ENCODE results near the gene MPP1. TPM values are rescaled to one million over a fixed set of nuclear protein-coding genes. Genes with fewer than 3 reads are reported as not detected.

The MPP1 gene
- polyA plus RNA-seq, 1 experiment, result 14.2 TPM

DNA sequence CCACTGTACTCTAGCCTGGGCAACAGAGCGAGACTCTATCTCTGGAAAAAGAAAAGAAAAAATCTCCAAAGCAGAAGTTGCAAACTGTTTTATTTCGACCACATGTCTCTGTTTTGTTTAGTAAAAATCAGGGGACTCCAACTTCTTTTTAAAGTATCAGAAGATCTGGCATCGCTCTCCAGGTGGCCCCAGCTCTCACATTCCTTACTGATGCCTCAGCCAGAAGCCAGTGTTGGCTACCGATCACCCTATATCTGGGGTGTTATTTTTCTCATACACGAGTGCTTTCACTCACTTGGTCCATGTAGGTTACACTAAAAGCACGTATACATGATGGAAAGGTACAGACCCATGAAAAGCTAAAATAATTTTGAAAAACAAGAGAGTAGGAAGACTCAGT, 8.3 kb downstream of the MPP1 start:
- CTCF ChIA-PET, result no interaction called here
- TF ChIP-seq CTCF (IDR thresholded peaks at IDR 0.05; ENCODE audit: insufficient read depth, low read depth, low read length), result no peak
- no peaks in the 10 kb centered on the region for H3K27me3 ChIP-seq (ENCODE audit: control insufficient read depth, insufficient read depth, low read length)
- H3K4me3 ChIP-seq (ENCODE audit: low read depth, low read length), result no peak overlapping the region
- POLR2A ChIA-PET, result no interaction called here
- DNase-seq (ENCODE audit: low read depth), result no peak
- H3K36me3 ChIP-seq (ENCODE audit: control insufficient read depth, insufficient read depth, low read length), result no peaks in the 10 kb centered on the region

DNA sequence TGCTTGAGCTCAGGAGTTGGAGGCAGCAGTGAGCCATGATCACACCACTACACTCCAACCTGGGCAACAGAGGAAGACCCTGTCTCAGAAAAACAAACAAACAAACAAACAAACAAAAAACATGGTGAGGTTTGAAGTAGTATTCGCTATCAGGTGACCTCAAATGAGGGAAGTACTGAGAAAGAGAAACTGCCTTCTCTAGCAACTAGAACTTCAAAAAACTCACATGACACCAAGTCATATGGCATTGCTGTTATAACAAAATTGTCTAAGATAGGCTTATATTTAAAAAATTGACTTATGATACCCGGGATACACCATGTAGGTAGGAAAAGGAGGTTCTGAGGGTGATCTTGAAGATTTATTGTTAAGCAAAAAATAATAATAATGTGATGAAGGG, 10.3 kb downstream of the MPP1 start:
- POLR2A ChIA-PET, result no interaction called here
- TF ChIP-seq CTCF (IDR thresholded peaks at IDR 0.05; ENCODE audit: insufficient read depth, low read depth, low read length), result no peak
- CTCF ChIA-PET, result interaction anchor here (1.7 kb wide), 1 partner anchor 14 kb away, joined by 3 read pairs; no protein-coding TSS in a partner anchor
- no peaks in the 10 kb centered on the region for H3K36me3 ChIP-seq (ENCODE audit: control insufficient read depth, insufficient read depth, low read length)
- H3K4me3 ChIP-seq (ENCODE audit: low read depth, low read length), result no peak overlapping the region
- H3K27me3 ChIP-seq (ENCODE audit: control insufficient read depth, insufficient read depth, low read length), result no peaks in the 10 kb centered on the region
- no peak for DNase-seq (ENCODE audit: low read depth)

- no peak for DNase-seq (ENCODE audit: low read depth)
- no peak for TF ChIP-seq CTCF (IDR thresholded peaks at IDR 0.05; ENCODE audit: insufficient read depth, low read depth, low read length)
- Histone ChIP-seq H3K4me3 (ENCODE audit: low read depth, low read length) (no peak overlapping the region), H3K36me3 (ENCODE audit: control insufficient read depth, insufficient read depth, low read length) (no peaks in the 10 kb centered on the region), H3K27me3 (ENCODE audit: control insufficient read depth, insufficient read depth, low read length) (no peaks in the 10 kb centered on the region)
- ChIA-PET CTCF (no interaction called here), POLR2A (no interaction called here)
Observed at GRCh38 chrX:154793084-154793795, 12.0 kb downstream of the MPP1 start.

DNA sequence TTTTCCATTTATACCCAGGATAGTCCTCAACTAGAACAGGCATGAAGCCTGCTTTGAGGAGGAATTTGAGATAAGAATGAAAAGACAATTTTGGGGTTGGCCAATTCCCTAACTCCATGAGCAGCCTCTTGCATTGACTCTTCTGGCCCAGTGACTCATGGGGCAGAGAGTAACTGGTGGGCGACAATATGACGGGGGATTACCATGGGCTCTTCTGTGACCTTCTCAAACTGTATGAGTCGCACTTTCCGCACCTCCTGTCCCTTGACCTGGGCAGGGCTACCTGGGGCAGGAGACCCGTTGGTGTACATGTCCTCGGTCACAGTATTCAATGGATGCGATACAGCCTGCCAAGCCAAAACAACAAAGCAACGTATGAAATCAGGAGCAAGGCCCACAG, 13.3 kb downstream of the MPP1 start:
- H3K36me3 ChIP-seq (ENCODE audit: control insufficient read depth, insufficient read depth, low read length), result no peaks in the 10 kb centered on the region
- no peaks in the 10 kb centered on the region for H3K27me3 ChIP-seq (ENCODE audit: control insufficient read depth, insufficient read depth, low read length)
- TF ChIP-seq CTCF (IDR thresholded peaks at IDR 0.05; ENCODE audit: insufficient read depth, low read depth, low read length), result no peak
- ChIA-PET POLR2A (no interaction called here), CTCF (no interaction called here)
- no peak for DNase-seq (ENCODE audit: low read depth)
- H3K4me3 ChIP-seq (ENCODE audit: low read depth, low read length), result no peak overlapping the region

DNA sequence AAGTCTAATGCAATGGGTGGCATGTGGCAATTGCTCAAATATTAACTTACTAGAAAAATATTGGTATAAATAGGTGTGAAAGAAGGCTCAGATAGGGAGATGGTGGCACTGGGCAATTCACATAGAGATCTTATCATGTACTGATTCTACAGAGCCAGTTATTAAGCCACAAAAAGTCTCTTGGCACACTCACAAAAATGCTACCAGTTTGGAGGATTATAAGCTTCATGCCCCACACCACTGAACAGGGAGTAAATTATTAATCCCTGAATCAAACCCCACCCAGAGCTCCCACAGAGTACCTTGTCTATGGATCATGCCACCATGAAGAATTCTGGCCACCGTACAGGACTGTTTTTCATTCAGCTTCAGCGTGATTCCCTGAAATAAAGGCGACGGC, 13.8 kb downstream of the MPP1 start:
- H3K27me3 ChIP-seq (ENCODE audit: control insufficient read depth, insufficient read depth, low read length), result no peaks in the 10 kb centered on the region
- DNase-seq (ENCODE audit: low read depth), result no peak
- H3K36me3 ChIP-seq (ENCODE audit: control insufficient read depth, insufficient read depth, low read length), result no peaks in the 10 kb centered on the region
- H3K4me3 ChIP-seq (ENCODE audit: low read depth, low read length), result no peak overlapping the region
- CTCF ChIA-PET, result interaction anchor here (0.8 kb wide), 1 partner anchor 16 kb away, joined by 3 read pairs; no protein-coding TSS in a partner anchor
- POLR2A ChIA-PET, result no interaction called here
- TF ChIP-seq CTCF (IDR thresholded peaks at IDR 0.05; ENCODE audit: insufficient read depth, low read depth, low read length), result no peak
